DND-41 (cell line): ENCODE results near the gene SEMA6A.

Source experiments
- ATAC-seq: fragments of 200-7000 bp; cut with Tn5 transposase; 3 replicates; pipeline ENCODE4 v1.9.1; 2021; ENCODE audit warnings: low read depth; ENCODE audit not compliant: insufficient read depth
- DNase-seq: peaks from one replicate; pipeline ENCODE4 v3.0.0-alpha.2; 2020
- H2AFZ ChIP-seq: 2 replicates; pipeline ENCODE4 v1.6.0; 2012; ENCODE audit warnings: low read depth, low read length
- H3K27ac ChIP-seq: 2 replicates; pipeline ENCODE4 v1.5.1; 2012; ENCODE audit warnings: low read length, inconsistent platforms
- H3K27me3 ChIP-seq: fragments of 200-600 bp; sonication (generic); 2 replicates; pipeline ENCODE4 v1.6.0; 2012; ENCODE audit warnings: low read length, mild to moderate bottlenecking, inconsistent platforms; ENCODE audit not compliant: insufficient read depth, poor library complexity
- H3K36me3 ChIP-seq: 2 replicates; pipeline ENCODE4 v1.5.1; 2012; ENCODE audit warnings: low read length, inconsistent platforms; ENCODE audit not compliant: insufficient read depth
- H3K4me1 ChIP-seq: 2 replicates; pipeline ENCODE4 v1.5.1; 2012; ENCODE audit warnings: mild to moderate bottlenecking, low read length; ENCODE audit not compliant: insufficient read depth
- H3K4me2 ChIP-seq: 2 replicates; pipeline ENCODE4 v1.6.0; 2012; ENCODE audit warnings: mild to moderate bottlenecking, moderate library complexity, low read length, inconsistent platforms; ENCODE audit not compliant: insufficient read depth
- H3K4me3 ChIP-seq, 2 experiments: fragments of 200-600 bp in 1 of 2; shearing (Covaris generic) in 1 of 2; 2 replicates each; pipeline ENCODE4 v1.5.1; 2012 to 2016; ENCODE audit warnings: inconsistent platforms in 2 of 2, low read length in 2 of 2, mild to moderate bottlenecking in 2 of 2, low read depth in 1 of 2, moderate library complexity in 1 of 2
- H3K79me2 ChIP-seq: 2 replicates; pipeline ENCODE4 v1.6.0; 2012; ENCODE audit warnings: low read length, inconsistent platforms; ENCODE audit not compliant: insufficient read depth
- H3K9ac ChIP-seq: 2 replicates; pipeline ENCODE4 v1.6.0; 2012; ENCODE audit warnings: low read depth, mild to moderate bottlenecking, inconsistent platforms, low read length, moderate library complexity
- H3K9me3 ChIP-seq: 2 replicates; pipeline ENCODE4 v1.5.1; 2012; ENCODE audit warnings: low read length, moderate library complexity, mild to moderate bottlenecking, inconsistent platforms; ENCODE audit not compliant: insufficient read depth, severe bottlenecking
- H4K20me1 ChIP-seq: 2 replicates; pipeline ENCODE4 v1.6.0; 2012; ENCODE audit warnings: low read length; ENCODE audit not compliant: insufficient read depth
- EZH2 ChIP-seq: IDR thresholded peaks from 3 replicates; pipeline ENCODE4 v1.6.1; 2012; ENCODE audit warnings: borderline replicate concordance, low read depth, mild to moderate bottlenecking, moderate library complexity, low read length, inconsistent platforms; ENCODE audit not compliant: severe bottlenecking
- TF ChIP-seq, protein P1 (sequence below): IDR thresholded peaks from 2 replicates; pipeline ENCODE4 v1.5.1; 2012; ENCODE audit warnings: borderline replicate concordance, low read length, moderate library complexity, mild to moderate bottlenecking; ENCODE audit not compliant: poor library complexity, severe bottlenecking; ENCODE audit errors: extremely low read depth

Gene SEMA6A

DNA sequence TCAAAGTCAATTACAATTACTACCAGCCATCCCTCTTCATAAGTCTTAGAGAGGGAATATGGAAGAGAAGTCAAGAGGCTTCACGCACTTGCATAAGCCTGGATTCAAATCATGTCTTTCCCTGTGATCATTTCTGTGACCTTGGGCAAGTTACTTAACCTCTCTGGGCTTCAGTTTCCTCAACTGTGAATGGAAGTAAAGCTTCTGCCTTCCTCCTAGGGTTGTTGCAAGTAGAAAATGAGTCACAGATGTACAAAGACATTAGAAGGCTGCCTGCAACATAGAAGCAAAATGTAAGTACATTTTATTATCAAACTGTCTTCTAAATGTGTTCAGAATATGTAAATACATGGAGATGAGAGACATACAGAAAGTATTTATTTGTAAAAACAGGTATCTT is 42.3 kb upstream of the SEMA6A start:
- Histone ChIP-seq H3K27ac (no peak overlapping the region), H3K79me2 (no peaks in the 10 kb centered on the region), H3K27me3 (no peaks in the 10 kb centered on the region), H2AFZ (no peak overlapping the region), H3K36me3 (no peaks in the 10 kb centered on the region), H4K20me1 (no peaks in the 10 kb centered on the region), H3K9me3 (no peaks in the 10 kb centered on the region), H3K4me1 (no peaks in the 10 kb centered on the region), H3K4me2 (no peak overlapping the region), H3K4me3 (no peak overlapping the region), H3K9ac (no peak overlapping the region)
- DNase-seq, result no peak
- no peak for ATAC-seq
- no peak for TF ChIP-seq EZH2
- TF ChIP-seq, protein P1, sequence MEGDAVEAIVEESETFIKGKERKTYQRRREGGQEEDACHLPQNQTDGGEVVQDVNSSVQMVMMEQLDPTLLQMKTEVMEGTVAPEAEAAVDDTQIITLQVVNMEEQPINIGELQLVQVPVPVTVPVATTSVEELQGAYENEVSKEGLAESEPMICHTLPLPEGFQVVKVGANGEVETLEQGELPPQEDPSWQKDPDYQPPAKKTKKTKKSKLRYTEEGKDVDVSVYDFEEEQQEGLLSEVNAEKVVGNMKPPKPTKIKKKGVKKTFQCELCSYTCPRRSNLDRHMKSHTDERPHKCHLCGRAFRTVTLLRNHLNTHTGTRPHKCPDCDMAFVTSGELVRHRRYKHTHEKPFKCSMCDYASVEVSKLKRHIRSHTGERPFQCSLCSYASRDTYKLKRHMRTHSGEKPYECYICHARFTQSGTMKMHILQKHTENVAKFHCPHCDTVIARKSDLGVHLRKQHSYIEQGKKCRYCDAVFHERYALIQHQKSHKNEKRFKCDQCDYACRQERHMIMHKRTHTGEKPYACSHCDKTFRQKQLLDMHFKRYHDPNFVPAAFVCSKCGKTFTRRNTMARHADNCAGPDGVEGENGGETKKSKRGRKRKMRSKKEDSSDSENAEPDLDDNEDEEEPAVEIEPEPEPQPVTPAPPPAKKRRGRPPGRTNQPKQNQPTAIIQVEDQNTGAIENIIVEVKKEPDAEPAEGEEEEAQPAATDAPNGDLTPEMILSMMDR, result no peak

DNA sequence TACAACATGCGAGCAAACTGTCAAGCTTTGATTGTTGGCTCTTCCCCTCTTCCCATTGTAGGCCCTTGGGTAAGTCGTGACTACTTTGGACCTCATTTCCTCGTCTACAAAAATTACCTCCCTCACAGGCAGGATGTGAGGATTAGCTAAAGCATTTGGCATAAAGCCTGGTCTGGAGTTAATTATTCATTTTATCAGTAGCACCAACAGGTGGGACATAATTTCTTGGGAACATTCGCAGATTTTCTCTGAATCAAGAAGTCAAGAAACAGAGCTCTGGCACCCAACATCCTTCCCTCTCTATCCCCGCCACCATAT is 39.9 kb upstream of the SEMA6A start:
- DNase-seq, result no peak
- H3K9me3 ChIP-seq, result no peaks in the 10 kb centered on the region
- no peak overlapping the region for H3K4me2 ChIP-seq
- no peaks in the 10 kb centered on the region for H3K36me3 ChIP-seq
- no peak overlapping the region for H3K9ac ChIP-seq
- no peak overlapping the region for H3K27ac ChIP-seq
- ATAC-seq, result no peak
- no peak overlapping the region for H2AFZ ChIP-seq
- no peaks in the 10 kb centered on the region for H3K79me2 ChIP-seq
- no peak overlapping the region for H3K4me3 ChIP-seq
- H3K4me1 ChIP-seq, result no peaks in the 10 kb centered on the region
- H3K27me3 ChIP-seq, result no peaks in the 10 kb centered on the region
- no peak for TF ChIP-seq EZH2
- TF ChIP-seq, protein P1, result no peak
- H4K20me1 ChIP-seq, result no peaks in the 10 kb centered on the region

DNA sequence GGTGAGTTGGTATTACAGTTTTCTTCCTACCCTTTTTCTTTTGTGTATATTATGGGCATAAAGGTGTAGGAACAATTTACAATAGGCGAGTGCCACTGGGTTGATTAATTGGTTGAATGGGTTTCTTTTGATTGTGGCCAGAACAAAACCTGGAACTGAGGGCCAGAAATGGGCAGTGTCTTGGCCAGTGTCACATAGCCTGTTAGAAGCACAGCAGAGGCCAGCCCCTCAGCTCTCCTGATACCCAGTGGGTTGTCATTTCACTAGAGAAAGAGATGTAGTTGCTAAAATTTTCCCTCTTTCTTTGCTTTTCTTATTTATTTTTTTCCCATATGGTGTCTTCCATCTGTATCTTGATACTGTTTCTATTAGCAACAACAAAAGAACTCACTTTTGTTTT is 38.8 kb upstream of the SEMA6A start:
- no peak overlapping the region for H3K27ac ChIP-seq
- no peak overlapping the region for H3K4me2 ChIP-seq
- ATAC-seq (no peak), DNase-seq (no peak)
- TF ChIP-seq, protein P1, result no peak
- TF ChIP-seq EZH2, result no peak
- no peaks in the 10 kb centered on the region for H3K79me2 ChIP-seq
- no peaks in the 10 kb centered on the region for H3K36me3 ChIP-seq
- no peaks in the 10 kb centered on the region for H3K9me3 ChIP-seq
- H3K9ac ChIP-seq, result no peak overlapping the region
- no peak overlapping the region for H3K4me3 ChIP-seq
- H4K20me1 ChIP-seq, result no peaks in the 10 kb centered on the region
- H2AFZ ChIP-seq, result no peak overlapping the region
- no peaks in the 10 kb centered on the region for H3K4me1 ChIP-seq
- H3K27me3 ChIP-seq, result no peaks in the 10 kb centered on the region

DNA sequence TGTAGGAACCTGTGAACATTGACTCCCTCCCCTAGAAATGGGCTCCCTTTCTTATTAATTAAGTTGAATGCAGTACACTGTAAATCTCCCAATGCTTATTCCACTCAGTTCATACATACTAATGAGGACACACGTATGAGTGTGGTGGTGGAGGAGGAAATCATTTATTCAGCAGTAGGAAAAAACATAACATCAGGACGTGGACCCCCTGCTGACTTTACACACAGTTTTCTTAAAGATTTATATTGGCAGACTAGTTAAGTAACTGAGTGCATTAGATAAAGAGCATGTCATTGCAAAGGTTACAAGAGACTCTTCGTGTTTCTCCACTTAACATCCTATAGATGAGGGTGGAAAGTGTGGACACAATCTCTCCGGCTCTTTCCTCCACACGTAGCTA is 37.8 kb upstream of the SEMA6A start:
- DNase-seq (no peak), ATAC-seq (no peak)
- Histone ChIP-seq H4K20me1 (no peaks in the 10 kb centered on the region), H3K79me2 (no peaks in the 10 kb centered on the region), H3K9ac (no peak overlapping the region), H3K36me3 (no peaks in the 10 kb centered on the region), H3K4me1 (no peaks in the 10 kb centered on the region), H2AFZ (no peak overlapping the region), H3K4me2 (no peak overlapping the region), H3K9me3 (no peaks in the 10 kb centered on the region), H3K27ac (no peak overlapping the region), H3K27me3 (no peaks in the 10 kb centered on the region), H3K4me3 (no peak overlapping the region)
- TF ChIP-seq, protein P1, result no peak
